HEK293 (cell line): ENCODE results near the gene NFE2L3.

Experiments used
- CTCF ChIP-seq: fragments of 450-650 bp; formaldehyde crosslinking; IDR thresholded peaks from 2 replicates; pipeline ENCODE4 v1.5.1; 2016; ENCODE audit warnings: missing biosample characterization, missing genetic modification characterization
- KLF1 ChIP-seq: fragments of 450-650 bp; formaldehyde crosslinking; IDR thresholded peaks from 2 replicates; pipeline ENCODE4 v1.5.1; 2016; ENCODE audit warnings: missing biosample characterization, missing genetic modification characterization
- KLF10 ChIP-seq: fragments of 450-650 bp; IDR thresholded peaks from 2 replicates; pipeline ENCODE4 v1.5.1; 2018; ENCODE audit warnings: missing biosample characterization, mild to moderate bottlenecking, missing genetic modification characterization
- KLF9 ChIP-seq: fragments of 450-650 bp; formaldehyde crosslinking; IDR thresholded peaks from 2 replicates; pipeline ENCODE4 v1.5.1; 2016; ENCODE audit warnings: missing biosample characterization, missing genetic modification characterization, low read depth
- ZFP37 ChIP-seq: fragments of 450-650 bp; formaldehyde crosslinking; IDR thresholded peaks from 2 replicates; pipeline ENCODE4 v1.5.1; 2016; ENCODE audit warnings: missing biosample characterization, missing genetic modification characterization
- ZNF112 ChIP-seq: fragments of 450-650 bp; formaldehyde crosslinking; IDR thresholded peaks from 2 replicates; pipeline ENCODE4 v1.5.0; 2017; ENCODE audit warnings: missing biosample characterization, missing genetic modification characterization
- ZNF121 ChIP-seq: fragments of 450-650 bp; formaldehyde crosslinking; IDR thresholded peaks from 2 replicates; pipeline ENCODE4 v1.5.1; 2016; ENCODE audit warnings: missing biosample characterization, missing genetic modification characterization
- ZNF132 ChIP-seq: fragments of 450-650 bp; formaldehyde crosslinking; IDR thresholded peaks from 2 replicates; pipeline ENCODE4 v1.5.1; 2017; ENCODE audit warnings: missing biosample characterization, missing genetic modification characterization, borderline replicate concordance
- ZNF2 ChIP-seq: fragments of 450-650 bp; formaldehyde crosslinking; IDR thresholded peaks from 2 replicates; pipeline ENCODE4 v1.5.1; 2016; ENCODE audit warnings: missing biosample characterization, missing genetic modification characterization
- ZNF350 ChIP-seq: fragments of 450-650 bp; formaldehyde crosslinking; IDR thresholded peaks from 2 replicates; pipeline ENCODE4 v1.5.0; 2017; ENCODE audit warnings: missing biosample characterization, mild to moderate bottlenecking, missing genetic modification characterization
- ZNF48 ChIP-seq: fragments of 450-650 bp; formaldehyde crosslinking; IDR thresholded peaks from 2 replicates; pipeline ENCODE4 v1.5.1; 2016; ENCODE audit warnings: missing biosample characterization, missing genetic modification characterization
- ZNF510 ChIP-seq: fragments of 450-650 bp; formaldehyde crosslinking; IDR thresholded peaks from 2 replicates; pipeline ENCODE4 v1.5.1; 2018; ENCODE audit warnings: mild to moderate bottlenecking, missing genetic modification characterization, missing biosample characterization; ENCODE audit not compliant: insufficient replicate concordance
- ZNF518A ChIP-seq: fragments of 450-650 bp; formaldehyde crosslinking; conservative IDR thresholded peaks from 2 replicates; pipeline ENCODE4 v1.5.1; 2016; ENCODE audit warnings: low read depth, missing biosample characterization, missing genetic modification characterization
- ZNF670 ChIP-seq: fragments of 450-650 bp; formaldehyde crosslinking; IDR thresholded peaks from 2 replicates; pipeline ENCODE4 v1.5.1; 2016; ENCODE audit warnings: missing biosample characterization, missing genetic modification characterization, low read depth
- ZSCAN23 ChIP-seq: fragments of 450-650 bp; formaldehyde crosslinking; IDR thresholded peaks from 2 replicates; pipeline ENCODE4 v1.5.1; 2016; ENCODE audit warnings: missing biosample characterization, missing genetic modification characterization
- TF ChIP-seq, protein P1 (sequence below): fragments of 450-650 bp; formaldehyde crosslinking; IDR thresholded peaks from 2 replicates; pipeline ENCODE4 v1.5.1; 2016; ENCODE audit warnings: missing biosample characterization, missing genetic modification characterization
- TF ChIP-seq, protein P2 (sequence below): fragments of 450-650 bp; formaldehyde crosslinking; optimal IDR thresholded peaks from 2 replicates; pipeline ENCODE3; 2016; ENCODE audit warnings: missing biosample characterization, mild to moderate bottlenecking, missing genetic modification characterization
- TF ChIP-seq, protein P3 (sequence below): fragments of 450-650 bp; formaldehyde crosslinking; IDR thresholded peaks from 2 replicates; pipeline ENCODE4 v1.5.1; 2016; ENCODE audit warnings: missing biosample characterization, missing genetic modification characterization

NFE2L3 gene

GRCh38 chr7:26151953-26152781 lies at the start of gene NFE2L3 (continued):
- TF ChIP-seq, protein P1, sequence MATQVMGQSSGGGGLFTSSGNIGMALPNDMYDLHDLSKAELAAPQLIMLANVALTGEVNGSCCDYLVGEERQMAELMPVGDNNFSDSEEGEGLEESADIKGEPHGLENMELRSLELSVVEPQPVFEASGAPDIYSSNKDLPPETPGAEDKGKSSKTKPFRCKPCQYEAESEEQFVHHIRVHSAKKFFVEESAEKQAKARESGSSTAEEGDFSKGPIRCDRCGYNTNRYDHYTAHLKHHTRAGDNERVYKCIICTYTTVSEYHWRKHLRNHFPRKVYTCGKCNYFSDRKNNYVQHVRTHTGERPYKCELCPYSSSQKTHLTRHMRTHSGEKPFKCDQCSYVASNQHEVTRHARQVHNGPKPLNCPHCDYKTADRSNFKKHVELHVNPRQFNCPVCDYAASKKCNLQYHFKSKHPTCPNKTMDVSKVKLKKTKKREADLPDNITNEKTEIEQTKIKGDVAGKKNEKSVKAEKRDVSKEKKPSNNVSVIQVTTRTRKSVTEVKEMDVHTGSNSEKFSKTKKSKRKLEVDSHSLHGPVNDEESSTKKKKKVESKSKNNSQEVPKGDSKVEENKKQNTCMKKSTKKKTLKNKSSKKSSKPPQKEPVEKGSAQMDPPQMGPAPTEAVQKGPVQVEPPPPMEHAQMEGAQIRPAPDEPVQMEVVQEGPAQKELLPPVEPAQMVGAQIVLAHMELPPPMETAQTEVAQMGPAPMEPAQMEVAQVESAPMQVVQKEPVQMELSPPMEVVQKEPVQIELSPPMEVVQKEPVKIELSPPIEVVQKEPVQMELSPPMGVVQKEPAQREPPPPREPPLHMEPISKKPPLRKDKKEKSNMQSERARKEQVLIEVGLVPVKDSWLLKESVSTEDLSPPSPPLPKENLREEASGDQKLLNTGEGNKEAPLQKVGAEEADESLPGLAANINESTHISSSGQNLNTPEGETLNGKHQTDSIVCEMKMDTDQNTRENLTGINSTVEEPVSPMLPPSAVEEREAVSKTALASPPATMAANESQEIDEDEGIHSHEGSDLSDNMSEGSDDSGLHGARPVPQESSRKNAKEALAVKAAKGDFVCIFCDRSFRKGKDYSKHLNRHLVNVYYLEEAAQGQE (tag by site-specific recombination), result no peak
- TF ChIP-seq ZNF48 (tag by site-specific recombination), result no peak
- TF ChIP-seq KLF1, result no peak
- no peak for TF ChIP-seq ZNF132 (tag by site-specific recombination)
- 0 out of 2 replicates have a peak, but pooled peaks have one; percentile 44 for TF ChIP-seq ZNF518A (tag by site-specific recombination)
- no peak for TF ChIP-seq ZFP37
- no peak for TF ChIP-seq ZSCAN23 (tag by site-specific recombination)
- no peak for TF ChIP-seq ZNF510 (tag by site-specific recombination)
- no peak for TF ChIP-seq ZNF670 (tag by site-specific recombination)
- peak; percentile 46; the same call in 1 of the 2 replicates for TF ChIP-seq CTCF (tag by site-specific recombination)
- TF ChIP-seq ZNF121, result no peak
- peak; percentile 61; the same call in 1 of the 2 replicates for TF ChIP-seq KLF9 (tag by site-specific recombination)
- no peak for TF ChIP-seq ZNF2 (tag by site-specific recombination)
- TF ChIP-seq, protein P2, sequence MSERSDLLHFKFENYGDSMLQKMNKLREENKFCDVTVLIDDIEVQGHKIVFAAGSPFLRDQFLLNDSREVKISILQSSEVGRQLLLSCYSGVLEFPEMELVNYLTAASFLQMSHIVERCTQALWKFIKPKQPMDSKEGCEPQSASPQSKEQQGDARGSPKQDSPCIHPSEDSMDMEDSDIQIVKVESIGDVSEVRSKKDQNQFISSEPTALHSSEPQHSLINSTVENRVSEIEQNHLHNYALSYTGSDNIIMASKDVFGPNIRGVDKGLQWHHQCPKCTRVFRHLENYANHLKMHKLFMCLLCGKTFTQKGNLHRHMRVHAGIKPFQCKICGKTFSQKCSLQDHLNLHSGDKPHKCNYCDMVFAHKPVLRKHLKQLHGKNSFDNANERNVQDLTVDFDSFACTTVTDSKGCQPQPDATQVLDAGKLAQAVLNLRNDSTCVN, result peak; percentile 70
- TF ChIP-seq, protein P3, sequence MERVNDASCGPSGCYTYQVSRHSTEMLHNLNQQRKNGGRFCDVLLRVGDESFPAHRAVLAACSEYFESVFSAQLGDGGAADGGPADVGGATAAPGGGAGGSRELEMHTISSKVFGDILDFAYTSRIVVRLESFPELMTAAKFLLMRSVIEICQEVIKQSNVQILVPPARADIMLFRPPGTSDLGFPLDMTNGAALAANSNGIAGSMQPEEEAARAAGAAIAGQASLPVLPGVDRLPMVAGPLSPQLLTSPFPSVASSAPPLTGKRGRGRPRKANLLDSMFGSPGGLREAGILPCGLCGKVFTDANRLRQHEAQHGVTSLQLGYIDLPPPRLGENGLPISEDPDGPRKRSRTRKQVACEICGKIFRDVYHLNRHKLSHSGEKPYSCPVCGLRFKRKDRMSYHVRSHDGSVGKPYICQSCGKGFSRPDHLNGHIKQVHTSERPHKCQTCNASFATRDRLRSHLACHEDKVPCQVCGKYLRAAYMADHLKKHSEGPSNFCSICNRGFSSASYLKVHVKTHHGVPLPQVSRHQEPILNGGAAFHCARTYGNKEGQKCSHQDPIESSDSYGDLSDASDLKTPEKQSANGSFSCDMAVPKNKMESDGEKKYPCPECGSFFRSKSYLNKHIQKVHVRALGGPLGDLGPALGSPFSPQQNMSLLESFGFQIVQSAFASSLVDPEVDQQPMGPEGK (tag by site-specific recombination), result 0 out of 2 replicates have a peak, but pooled peaks have one; percentile 23
- TF ChIP-seq KLF10 (tag by site-specific recombination), result 0 out of 2 replicates have a peak, but pooled peaks have one; percentile 13
- TF ChIP-seq ZNF112 (tag by site-specific recombination), result no peak
- no peak for TF ChIP-seq ZNF350
